Adrenal gland (tissue), 12 donors: ENCODE data around the gene TRAPPC1. TPM values are rescaled to one million over a fixed set of nuclear protein-coding genes. Genes with fewer than 3 reads are reported as not detected.

Source experiments
- DNase-seq, 7 donors: peaks; one replicate each; pipeline ENCODE4 v3.0.0-alpha.2; 2019 to 2020
- H3K27ac ChIP-seq, 5 donors: fragments of 200-600 bp; sonication (generic) in 4 of 5; 1 replicate in 3 of 5; 2 replicates in 2 of 5; pipeline versions ENCODE4 v1.5.1 to v1.8.0; 2016 to 2020; ENCODE audit warnings: mild to moderate bottlenecking in 1 of 5
- H3K27me3 ChIP-seq: fragments of 200-600 bp; 2 replicates; pipeline ENCODE4 v1.8.0; 2021
- H3K36me3 ChIP-seq, 2 donors: fragments of 200-600 bp; replicated peaks in 1 of 2; 1 replicate in 1 of 2; 2 replicates in 1 of 2; pipeline versions ENCODE4 v1.5.1 to v1.8.0; 2018 to 2022
- H3K4me1 ChIP-seq, 2 donors: fragments of 200-600 bp; replicated peaks in 1 of 2; 1 replicate in 1 of 2; 2 replicates in 1 of 2; pipeline versions ENCODE4 v1.5.1 to v1.8.0; 2018 to 2021
- H3K4me3 ChIP-seq, 4 donors: fragments of 200-600 bp; sonication (generic) in 3 of 4; one replicate each; pipeline ENCODE4 v1.5.1; 2016 to 2018
- H3K9me3 ChIP-seq, 3 donors: fragments of 200-600 bp; sonication (generic) in 1 of 3; replicated peaks in 1 of 3; 1 replicate in 2 of 3; 2 replicates in 1 of 3; pipeline versions ENCODE4 v1.5.1 to v1.8.0; 2016 to 2021
- CTCF ChIP-seq, 6 experiments: fragments of 450-650 bp in 4 of 6; fragments of 200-600 bp in 2 of 6; sonication (generic) in 1 of 6; IDR thresholded peaks; 1 replicate in 5 of 6; 2 replicates in 1 of 6; pipeline versions ENCODE4 v1.5.1 to v1.8.0; 2016 to 2021; ENCODE audit warnings: antibody characterized with exemption in 6 of 6, mild to moderate bottlenecking in 2 of 6, moderate library complexity in 1 of 6
- POLR2A ChIP-seq, 2 donors: fragments of 450-650 bp; IDR thresholded peaks; one replicate each; pipeline ENCODE4 v1.6.1; 2017; ENCODE audit warnings: antibody characterized with exemption in 2 of 2, mild to moderate bottlenecking in 2 of 2, moderate library complexity in 1 of 2
- WGBS, 4 donors: extraction: QIAGEN DNeasy Blood & Tissue Kit in 2 of 4; methylation state at CpG; one replicate each; pipeline versions ENCODE4 v1.1.5 to v1.1.7; 2013 to 2017; 5-methylcytosine and 5-hydroxymethylcytosine counted together
- intact Hi-C, 2 donors: fragments of 100-400 bp; cut with DNase I; formaldehyde crosslinking; loops; one replicate each; pipeline versions ENCODE4 v1.14.1 to v1.15.0; 2022 to 2023
- polyA plus RNA-seq, 3 donors: library from polyadenylated mRNA; stranded (reverse); fragments of 200-250 nt in 2 of 3; fragments of 350-450 nt in 1 of 3; fragmentation: Illumina TruSeq in 1 of 3; extraction: RNeasy Lipid Tissue Mini Kit (QIAGEN cat#74804) in 1 of 3; gene quantifications; one replicate each; pipeline ENCODE4 v1.2.3, GENCODE V29; 2013 to 2014
- total RNA-seq, 9 donors: library from RNA; depleted of rRNA in 4 of 9; stranded (reverse); fragments of >200 nt in 4 of 9; fragments of 120-200 nt in 1 of 9; fragmentation: NEBNext Ultra II Directional in 1 of 9; extraction: Animal tissue kit (Norgen Biotek cat#: 25700) in 1 of 9; gene quantifications; one replicate each; pipeline versions ENCODE4 v1.1.0 to v1.2.4, GENCODE V29; 2013 to 2023
- donor health status: healthy with polysubstance abuse.
- donor health status: Bipolar disorder and iron deficiency.
- donor health status: DM: yes; HTN: yes; CAD: no.
- donor health status: DM: no; HTN: no; CAD: no.
- donor health status: DM: no; HTN: no; CAD: no.
- donor health status: DM: yes; HTN: yes; CAD: no.

TRAPPC1 gene
- total and polyA plus RNA-seq, 12 donors = 32.2 to 220 (median 121) TPM

- peaks cover 0 to 20% of the 10 kb centered on the region in 2 donors for H3K36me3 ChIP-seq
- H3K4me3 ChIP-seq = peak overlapping the region in 2 of 4 donors; percentile 33 to 55
- H3K9me3 ChIP-seq = no peaks in the 10 kb centered on the region
- 0 to 3% (median 2%) methylated on average over 11 to 15 of the region's 15 CpGs for WGBS, 4 donors
- H3K4me1 ChIP-seq = peaks cover 10 to 25% of the 10 kb centered on the region in 2 donors
- peak in 6 of 7 donors; percentile 34 to 78 (median 66) for DNase-seq
- TF ChIP-seq POLR2A (IDR thresholded peaks at IDR 0.05) = no peak
- TF ChIP-seq CTCF (IDR thresholded peaks at IDR 0.05) = no peak
- peak overlapping the region in 4 of 5 donors; percentile 81 to 96 (median 88) for H3K27ac ChIP-seq
- H3K27me3 ChIP-seq = no peaks in the 10 kb centered on the region
- intact Hi-C loops = loop anchor here in 1 of 2 donors (10.0 kb wide), 1 partner anchor 50 kb away; no protein-coding TSS in a partner anchor
Observed at GRCh38 chr17:7915179-7915610, 16.6 kb downstream of the TRAPPC1 start.

GRCh38 chr17:7912927-7913524 is 18.7 kb downstream of the TRAPPC1 start:
- intact Hi-C loops = loop anchor here (5.0 to 10.0 kb wide), 3 partner anchors 48 to 144 kb away; no protein-coding TSS in a partner anchor
- no peak for TF ChIP-seq POLR2A (IDR thresholded peaks at IDR 0.05)
- peak; percentile 38 to 91 (median 70) for TF ChIP-seq CTCF (IDR thresholded peaks at IDR 0.05)
- H3K27ac ChIP-seq = no peak overlapping the region
- 26 to 38% (median 35%) methylated on average over 3 of the region's 3 CpGs for WGBS, 4 donors
- H3K27me3 ChIP-seq = no peaks in the 10 kb centered on the region
- peak in 3 of 7 donors; percentile 37 to 68 (median 56) for DNase-seq
- H3K36me3 ChIP-seq = peaks cover 0 to 42% of the 10 kb centered on the region in 2 donors
- H3K4me1 ChIP-seq = peaks cover 10 to 25% of the 10 kb centered on the region in 2 donors
- no peak overlapping the region for H3K4me3 ChIP-seq
- no peaks in the 10 kb centered on the region for H3K9me3 ChIP-seq

- intact Hi-C loops = loop anchor here (5.0 to 10.0 kb wide), 3 partner anchors 46 to 146 kb away; no protein-coding TSS in a partner anchor
- H3K27ac ChIP-seq = no peak overlapping the region
- TF ChIP-seq CTCF (IDR thresholded peaks at IDR 0.05) (no peak), POLR2A (IDR thresholded peaks at IDR 0.05) (no peak)
- peaks cover 6 to 16% of the 10 kb centered on the region in 2 donors for H3K4me1 ChIP-seq
- DNase-seq = no peak
- WGBS, 4 donors = 70 to 87% (median 73%) methylated on average over 9 of the region's 9 CpGs
- no peaks in the 10 kb centered on the region for H3K9me3 ChIP-seq
- H3K36me3 ChIP-seq = peaks cover 0 to 61% of the 10 kb centered on the region in 2 donors
- no peak overlapping the region for H3K4me3 ChIP-seq
- H3K27me3 ChIP-seq = no peaks in the 10 kb centered on the region
Observed at GRCh38 chr17:7911116-7911515, 20.6 kb downstream of the TRAPPC1 start.

GRCh38 chr17:7910711-7911110 is 21.0 kb downstream of the TRAPPC1 start:
- Histone ChIP-seq H3K9me3 (no peaks in the 10 kb centered on the region), H3K27me3 (no peaks in the 10 kb centered on the region), H3K27ac (no peak overlapping the region), H3K4me3 (no peak overlapping the region), H3K36me3 (peaks cover 0 to 65% of the 10 kb centered on the region in 2 donors), H3K4me1 (peaks cover 4 to 14% of the 10 kb centered on the region in 2 donors)
- 88 to 94% (median 92%) methylated on average over 13 of the region's 13 CpGs for WGBS, 4 donors
- TF ChIP-seq POLR2A (IDR thresholded peaks at IDR 0.05) (no peak), CTCF (IDR thresholded peaks at IDR 0.05) (no peak)
- DNase-seq = no peak
- intact Hi-C loops = loop anchor here (5.0 to 10.0 kb wide), 3 partner anchors 46 to 147 kb away; no protein-coding TSS in a partner anchor
